ENCODE results near the gene E2F7. TPM values are rescaled to one million over a fixed set of nuclear protein-coding genes. Genes with fewer than 3 reads are reported as not detected.

Gene E2F7
- total RNA-seq, 4 donors from 2014 or later, result 0.51 TPM; not detected in 3

DNA sequence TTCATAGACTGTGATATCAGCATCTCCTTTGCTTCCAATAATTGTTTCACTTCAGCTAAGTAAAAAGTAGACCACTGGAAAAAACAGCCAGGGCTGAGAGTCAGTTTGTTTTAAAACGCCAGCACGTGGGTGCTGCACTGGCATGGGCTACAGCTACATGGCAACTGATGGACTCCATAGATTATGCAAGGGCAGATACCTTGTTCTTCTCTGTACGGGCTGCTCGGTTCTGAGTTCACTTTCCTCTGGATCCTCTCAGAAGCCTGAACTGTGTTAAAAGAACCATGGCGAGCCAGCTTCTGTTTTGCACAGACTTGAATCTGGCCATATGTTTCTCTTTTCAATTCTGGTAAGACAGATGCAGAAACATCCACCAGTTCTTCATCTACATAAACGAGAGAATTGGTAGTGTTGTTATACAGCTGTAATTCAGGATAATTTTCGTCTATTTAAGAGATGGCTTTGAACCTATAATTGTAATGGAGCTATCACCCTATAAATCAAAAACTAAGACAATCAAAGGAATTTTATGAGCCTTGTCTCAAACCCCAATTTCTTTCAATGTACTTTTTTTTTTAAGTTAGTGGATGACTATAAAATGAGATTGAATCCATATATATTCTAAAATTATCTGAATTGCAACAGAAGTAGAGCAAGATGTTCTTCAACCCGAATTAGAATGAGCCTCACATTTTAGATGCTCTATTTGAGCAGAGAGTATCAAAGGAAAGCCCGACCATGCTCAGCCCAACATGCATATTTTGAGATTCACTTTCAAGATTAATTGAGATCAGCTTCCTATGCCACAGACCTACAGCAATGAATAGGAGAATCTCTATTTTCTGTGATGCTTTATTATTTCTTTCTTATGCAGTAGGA is 31.5 kb downstream of the E2F7 start:
- TF ChIP-seq, protein P1, sequence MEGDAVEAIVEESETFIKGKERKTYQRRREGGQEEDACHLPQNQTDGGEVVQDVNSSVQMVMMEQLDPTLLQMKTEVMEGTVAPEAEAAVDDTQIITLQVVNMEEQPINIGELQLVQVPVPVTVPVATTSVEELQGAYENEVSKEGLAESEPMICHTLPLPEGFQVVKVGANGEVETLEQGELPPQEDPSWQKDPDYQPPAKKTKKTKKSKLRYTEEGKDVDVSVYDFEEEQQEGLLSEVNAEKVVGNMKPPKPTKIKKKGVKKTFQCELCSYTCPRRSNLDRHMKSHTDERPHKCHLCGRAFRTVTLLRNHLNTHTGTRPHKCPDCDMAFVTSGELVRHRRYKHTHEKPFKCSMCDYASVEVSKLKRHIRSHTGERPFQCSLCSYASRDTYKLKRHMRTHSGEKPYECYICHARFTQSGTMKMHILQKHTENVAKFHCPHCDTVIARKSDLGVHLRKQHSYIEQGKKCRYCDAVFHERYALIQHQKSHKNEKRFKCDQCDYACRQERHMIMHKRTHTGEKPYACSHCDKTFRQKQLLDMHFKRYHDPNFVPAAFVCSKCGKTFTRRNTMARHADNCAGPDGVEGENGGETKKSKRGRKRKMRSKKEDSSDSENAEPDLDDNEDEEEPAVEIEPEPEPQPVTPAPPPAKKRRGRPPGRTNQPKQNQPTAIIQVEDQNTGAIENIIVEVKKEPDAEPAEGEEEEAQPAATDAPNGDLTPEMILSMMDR (IDR thresholded peaks at IDR 0.05; ENCODE audit: low read depth), result no peak

DNA sequence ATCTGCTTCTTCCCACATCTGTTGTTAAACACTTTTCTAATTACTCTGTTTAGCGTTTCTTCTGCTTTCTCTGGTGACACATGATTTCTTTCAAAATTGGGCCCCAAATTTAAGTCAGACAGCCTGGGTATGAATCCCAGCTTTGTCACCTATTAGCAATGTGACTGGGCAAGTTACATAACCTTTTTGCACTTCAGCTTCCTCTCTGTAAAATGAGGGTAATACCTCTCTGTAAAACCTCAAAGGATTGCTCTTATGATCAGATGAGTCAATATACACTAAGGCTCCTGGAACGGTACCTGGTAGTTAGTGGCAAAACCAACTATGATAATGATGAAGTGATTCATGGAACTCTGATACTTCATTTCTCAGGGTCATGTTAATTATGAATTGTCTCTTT is 33.0 kb downstream of the E2F7 start:
- TF ChIP-seq, protein P1 (IDR thresholded peaks at IDR 0.05; ENCODE audit: low read depth), result no peak

DNA sequence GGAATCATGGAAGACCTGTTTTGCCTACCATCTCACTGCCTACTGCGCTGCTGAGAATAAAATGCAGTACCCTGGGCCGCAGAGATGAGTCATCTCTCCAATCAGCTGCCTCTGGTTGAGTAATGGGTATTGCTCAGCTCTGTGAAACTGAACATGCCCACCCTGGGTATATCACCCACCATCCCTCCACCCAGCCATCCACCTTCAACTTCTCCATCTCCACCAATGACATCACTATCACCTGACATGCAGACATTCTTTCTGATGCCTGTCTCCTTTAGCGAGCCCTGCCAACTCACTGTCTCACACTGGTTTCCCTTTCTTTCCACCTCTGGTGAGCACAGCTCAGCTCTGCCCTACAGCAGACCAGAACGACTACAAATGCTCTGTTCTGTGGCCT is 33.6 kb downstream of the E2F7 start:
- TF ChIP-seq, protein P1 (IDR thresholded peaks at IDR 0.05; ENCODE audit: low read depth), result no peak

DNA sequence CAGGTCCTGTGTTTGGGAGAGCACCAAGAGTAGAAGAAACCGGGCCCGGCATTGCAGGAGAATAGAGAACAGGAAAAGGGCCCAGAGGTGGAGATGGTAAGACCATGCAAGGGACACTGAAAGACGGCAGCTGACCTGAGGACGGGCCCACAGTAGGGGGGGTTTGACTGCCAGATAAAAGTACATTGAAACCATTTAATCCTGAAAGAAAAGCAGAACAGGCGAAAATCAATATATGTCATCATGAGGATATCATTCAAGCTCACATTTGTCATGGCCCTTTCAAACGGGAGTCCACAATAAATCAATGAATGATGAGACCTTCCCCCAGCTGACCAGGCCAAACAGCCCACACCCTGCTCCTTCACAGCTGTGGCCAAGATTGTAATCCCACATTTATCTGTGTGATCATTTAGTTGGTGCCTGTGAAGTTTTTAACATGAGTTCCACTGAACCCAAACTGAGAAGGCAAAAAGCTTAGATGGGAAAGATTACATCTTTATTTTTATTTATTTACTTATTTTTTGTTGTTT is 39.5 kb downstream of the E2F7 start:
- TF ChIP-seq, protein P1 (IDR thresholded peaks at IDR 0.05; ENCODE audit: low read depth), result no peak

DNA sequence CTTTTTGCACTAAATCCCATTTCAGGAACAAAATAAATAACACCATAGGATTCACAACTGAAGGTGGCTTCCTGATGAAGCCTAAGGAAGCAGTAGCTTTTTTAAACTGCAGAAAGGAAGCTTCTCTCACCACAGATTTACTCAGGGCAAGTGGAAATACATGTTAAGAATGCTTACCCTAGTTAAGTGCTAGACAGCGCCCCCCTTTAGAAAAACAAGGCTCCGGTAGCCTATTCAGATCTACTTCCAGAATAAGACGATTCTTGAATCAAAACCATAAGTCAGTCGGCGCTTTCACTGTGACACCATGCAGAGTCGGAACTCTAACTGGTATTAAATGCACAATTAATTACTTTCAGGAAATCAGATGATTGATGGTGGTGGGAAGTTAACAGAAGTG is 41.9 kb downstream of the E2F7 start:
- TF ChIP-seq, protein P1 (IDR thresholded peaks at IDR 0.05; ENCODE audit: low read depth), result no peak

DNA sequence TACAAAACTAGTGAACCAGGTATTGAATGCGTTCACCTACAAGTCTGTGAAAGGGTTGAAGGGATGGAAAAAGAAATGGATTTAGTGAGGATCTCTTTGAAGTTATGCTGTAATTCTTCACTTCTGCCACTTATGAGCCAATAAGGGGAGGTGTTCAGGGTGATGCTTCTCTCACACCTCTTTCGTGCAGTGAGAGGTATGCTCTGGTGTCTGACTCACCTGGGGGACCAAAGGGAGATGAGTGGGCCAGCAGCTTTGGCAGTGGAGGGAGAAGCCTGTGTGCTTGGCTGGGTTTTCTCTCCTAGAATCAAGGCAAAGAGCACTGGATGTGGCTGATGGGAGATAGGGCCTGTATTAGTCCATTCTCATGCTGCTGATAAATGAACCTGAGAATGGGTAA is 45.4 kb downstream of the E2F7 start:
- TF ChIP-seq, protein P1 (IDR thresholded peaks at IDR 0.05; ENCODE audit: low read depth), result no peak

DNA sequence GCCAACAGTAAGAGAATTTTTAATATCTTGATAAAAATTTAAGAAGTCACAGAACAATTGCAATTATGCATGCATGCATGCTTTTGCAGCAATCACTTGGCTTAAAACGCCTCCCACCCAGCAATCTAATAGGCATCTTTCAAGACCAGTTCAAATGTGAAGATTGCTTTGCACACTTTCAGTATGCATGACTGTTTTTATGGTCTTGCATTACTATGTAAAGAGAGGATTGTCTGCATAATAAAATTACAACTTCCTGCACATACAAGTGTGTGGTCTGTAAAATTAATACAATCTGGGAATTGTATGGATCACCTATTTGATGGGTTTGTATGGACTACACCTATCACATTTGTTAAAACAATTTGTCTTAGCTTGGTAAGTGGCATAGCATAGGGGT is 48.8 kb downstream of the E2F7 start:
- TF ChIP-seq, protein P1 (IDR thresholded peaks at IDR 0.05; ENCODE audit: low read depth), result no peak
